Smooth muscle cell (in vitro differentiated cells): ENCODE results near the gene DOC2B. TPM values are rescaled to one million over a fixed set of nuclear protein-coding genes. Genes with fewer than 3 reads are reported as not detected.

Experiments used
- DNase-seq: peaks from one replicate; lab custom pipeline; 2025; ENCODE audit not compliant: unreplicated experiment; lab: John Stamatoyannopoulos, UW
- H2AFZ ChIP-seq: fragments of 200-600 bp; sonication (generic); 2 replicates; pipeline ENCODE4 v1.6.0; 2016; ENCODE audit warnings: antibody characterized with exemption, low read depth, mild to moderate bottlenecking
- H3F3A ChIP-seq: fragments of 200-600 bp; sonication (generic); 2 replicates; pipeline ENCODE4 v1.6.0; 2017; ENCODE audit warnings: antibody characterized with exemption, low read depth
- H3K27ac ChIP-seq: fragments of 200-600 bp; sonication (generic); 2 replicates; pipeline ENCODE4 v1.5.1; 2016; ENCODE audit warnings: low read depth, mild to moderate bottlenecking
- H3K27me3 ChIP-seq: fragments of 200-600 bp; sonication (generic); 2 replicates; pipeline ENCODE4 v1.6.1; 2016; ENCODE audit warnings: low read depth, mild to moderate bottlenecking
- H3K36me3 ChIP-seq: fragments of 200-600 bp; sonication (generic); 2 replicates; pipeline ENCODE4 v1.5.1; 2016; ENCODE audit warnings: low read depth
- H3K4me1 ChIP-seq: fragments of 200-600 bp; sonication (generic); 2 replicates; pipeline ENCODE4 v1.5.1; 2016; ENCODE audit warnings: low read depth
- H3K4me2 ChIP-seq: fragments of 200-600 bp; sonication (generic); 2 replicates; pipeline ENCODE4 v1.6.0; 2016; ENCODE audit warnings: mild to moderate bottlenecking
- H3K4me3 ChIP-seq: fragments of 200-600 bp; sonication (generic); 2 replicates; pipeline ENCODE4 v1.5.1; 2016; ENCODE audit warnings: mild to moderate bottlenecking
- H3K79me2 ChIP-seq: fragments of 200-600 bp; sonication (generic); 2 replicates; pipeline ENCODE4 v1.6.0; 2016; ENCODE audit warnings: low read depth, mild to moderate bottlenecking
- H3K9ac ChIP-seq: fragments of 200-600 bp; sonication (generic); 2 replicates; pipeline ENCODE4 v1.6.0; 2016; ENCODE audit warnings: low read depth
- H3K9me3 ChIP-seq: fragments of 200-600 bp; sonication (generic); replicated peaks from 2 replicates; pipeline ENCODE4 v1.5.1; 2016; ENCODE audit warnings: low read depth
- H4K20me1 ChIP-seq: fragments of 200-600 bp; sonication (generic); 2 replicates; pipeline ENCODE4 v1.6.0; 2016; ENCODE audit warnings: low read depth
- WGBS: methylation state at CpG from one replicate; pipeline ENCODE4 v1.1.7; 2016; ENCODE audit warnings: low lambda C conversion rate; 5-methylcytosine and 5-hydroxymethylcytosine counted together
- polyA plus RNA-seq: library from polyadenylated mRNA; unstranded; fragments of >200 nt; fragmentation: Nextera tagmentation; extraction: Ambion mirVana; gene quantifications from 2 replicates; pipeline ENCODE4 v1.2.1, GENCODE V29; 2016
- total RNA-seq: library from RNA; depleted of rRNA; stranded (reverse); fragments of >200 nt; gene quantifications from 2 replicates; pipeline ENCODE4 v1.2.3, GENCODE V29; 2014
- TF ChIP-seq, protein P1 (sequence below): fragments of 200-600 bp; sonication (generic); IDR thresholded peaks from 2 replicates; pipeline ENCODE4 v1.5.1; 2017; ENCODE audit warnings: borderline replicate concordance, mild to moderate bottlenecking, antibody characterized with exemption; ENCODE audit not compliant: insufficient read depth, poor library complexity, severe bottlenecking

The DOC2B gene
- total and polyA plus RNA-seq, 2 experiments from 2014 or later, result 0.24 to 0.27 TPM

DNA sequence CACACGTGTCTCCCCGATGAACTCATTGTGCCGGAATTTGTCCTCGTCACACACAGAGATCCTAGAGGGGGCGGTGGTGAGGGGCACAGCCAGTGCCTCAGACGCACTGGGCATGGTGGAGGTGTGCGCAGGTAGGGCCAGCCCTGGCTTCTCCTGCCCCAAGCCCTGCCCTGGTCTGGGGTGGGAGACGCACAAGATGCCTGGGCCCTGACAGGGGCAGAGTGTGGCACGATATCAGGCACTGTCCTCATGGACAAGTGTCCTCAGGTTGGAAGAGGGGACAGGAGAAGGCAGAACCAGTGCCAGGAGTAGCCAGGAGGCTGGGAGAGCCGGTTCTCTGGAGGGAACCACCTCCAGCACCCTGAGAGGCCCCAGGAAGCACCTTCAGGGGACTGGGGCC lies 20.0 kb downstream of the DOC2B start:
- Histone ChIP-seq H3K36me3 (no peaks in the 10 kb centered on the region), H3K9ac (no peak overlapping the region), H3K79me2 (no peaks in the 10 kb centered on the region), H3K9me3 (no peaks in the 10 kb centered on the region), H4K20me1 (no peaks in the 10 kb centered on the region), H2AFZ (no peak overlapping the region), H3F3A (no peaks in the 10 kb centered on the region), H3K27ac (no peak overlapping the region), H3K27me3 (no peaks in the 10 kb centered on the region), H3K4me1 (no peaks in the 10 kb centered on the region), H3K4me3 (no peak overlapping the region), H3K4me2 (no peak overlapping the region)
- WGBS, result 90% methylated on average over 10 of the region's 10 CpGs
- DNase-seq, result no peak
- TF ChIP-seq, protein P1, sequence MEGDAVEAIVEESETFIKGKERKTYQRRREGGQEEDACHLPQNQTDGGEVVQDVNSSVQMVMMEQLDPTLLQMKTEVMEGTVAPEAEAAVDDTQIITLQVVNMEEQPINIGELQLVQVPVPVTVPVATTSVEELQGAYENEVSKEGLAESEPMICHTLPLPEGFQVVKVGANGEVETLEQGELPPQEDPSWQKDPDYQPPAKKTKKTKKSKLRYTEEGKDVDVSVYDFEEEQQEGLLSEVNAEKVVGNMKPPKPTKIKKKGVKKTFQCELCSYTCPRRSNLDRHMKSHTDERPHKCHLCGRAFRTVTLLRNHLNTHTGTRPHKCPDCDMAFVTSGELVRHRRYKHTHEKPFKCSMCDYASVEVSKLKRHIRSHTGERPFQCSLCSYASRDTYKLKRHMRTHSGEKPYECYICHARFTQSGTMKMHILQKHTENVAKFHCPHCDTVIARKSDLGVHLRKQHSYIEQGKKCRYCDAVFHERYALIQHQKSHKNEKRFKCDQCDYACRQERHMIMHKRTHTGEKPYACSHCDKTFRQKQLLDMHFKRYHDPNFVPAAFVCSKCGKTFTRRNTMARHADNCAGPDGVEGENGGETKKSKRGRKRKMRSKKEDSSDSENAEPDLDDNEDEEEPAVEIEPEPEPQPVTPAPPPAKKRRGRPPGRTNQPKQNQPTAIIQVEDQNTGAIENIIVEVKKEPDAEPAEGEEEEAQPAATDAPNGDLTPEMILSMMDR, result no peak

DNA sequence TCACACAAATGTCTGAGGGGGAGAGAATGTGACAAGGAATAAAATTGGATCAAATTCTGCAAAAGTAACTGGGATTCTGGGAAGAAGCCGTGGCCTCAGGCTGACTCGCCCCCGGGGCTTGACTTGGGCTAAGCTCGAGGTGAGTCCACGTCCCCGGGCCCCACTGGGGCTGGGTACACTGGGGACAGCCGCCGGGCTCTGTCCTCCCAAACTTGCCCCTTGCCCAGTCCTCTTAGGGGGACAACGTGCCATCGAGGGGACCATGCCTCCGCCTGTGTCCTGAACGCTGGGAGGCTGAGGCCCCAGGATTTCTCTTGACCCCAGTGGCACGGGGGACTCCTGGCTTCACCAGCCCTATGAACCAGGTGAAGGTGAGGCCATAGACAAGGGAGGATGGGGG lies 21.1 kb downstream of the DOC2B start:
- H3K27ac ChIP-seq, result no peak overlapping the region
- no peaks in the 10 kb centered on the region for H3K4me1 ChIP-seq
- H2AFZ ChIP-seq, result no peak overlapping the region
- TF ChIP-seq, protein P1, result no peak
- H4K20me1 ChIP-seq, result no peaks in the 10 kb centered on the region
- H3K27me3 ChIP-seq, result no peaks in the 10 kb centered on the region
- DNase-seq, result no peak
- H3K9me3 ChIP-seq, result no peaks in the 10 kb centered on the region
- H3K4me2 ChIP-seq, result no peak overlapping the region
- no peaks in the 10 kb centered on the region for H3F3A ChIP-seq
- 94% methylated on average over 13 of the region's 13 CpGs for WGBS
- no peaks in the 10 kb centered on the region for H3K79me2 ChIP-seq
- no peaks in the 10 kb centered on the region for H3K36me3 ChIP-seq
- H3K9ac ChIP-seq, result no peak overlapping the region
- no peak overlapping the region for H3K4me3 ChIP-seq

DNA sequence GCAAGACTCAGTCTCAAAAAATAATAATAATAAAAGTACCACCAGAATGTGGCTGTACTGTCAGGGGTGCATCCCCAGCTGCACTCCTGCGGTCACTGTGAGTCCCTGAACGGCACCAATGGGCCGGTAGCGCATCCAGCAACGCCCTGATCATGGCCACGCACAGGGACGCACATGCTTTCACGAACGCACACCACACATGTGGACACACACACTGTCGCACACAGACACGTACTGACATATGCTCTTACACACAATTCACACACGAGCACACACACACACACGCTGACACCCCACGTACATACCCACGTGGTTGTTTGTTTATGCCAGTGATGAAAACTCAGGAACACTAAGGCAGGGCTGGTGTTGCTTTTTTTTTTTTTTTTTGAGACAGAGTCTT lies 21.8 kb downstream of the DOC2B start:
- WGBS, result 95% methylated on average over 15 of the region's 15 CpGs
- Histone ChIP-seq H3K27ac (no peak overlapping the region), H3K4me2 (no peak overlapping the region), H3K4me1 (no peaks in the 10 kb centered on the region), H3K36me3 (no peaks in the 10 kb centered on the region), H3K4me3 (no peak overlapping the region), H4K20me1 (no peaks in the 10 kb centered on the region), H3K9me3 (no peaks in the 10 kb centered on the region), H2AFZ (no peak overlapping the region), H3K79me2 (no peaks in the 10 kb centered on the region), H3F3A (no peaks in the 10 kb centered on the region), H3K27me3 (no peaks in the 10 kb centered on the region), H3K9ac (no peak overlapping the region)
- TF ChIP-seq, protein P1, result no peak
- DNase-seq, result no peak

DNA sequence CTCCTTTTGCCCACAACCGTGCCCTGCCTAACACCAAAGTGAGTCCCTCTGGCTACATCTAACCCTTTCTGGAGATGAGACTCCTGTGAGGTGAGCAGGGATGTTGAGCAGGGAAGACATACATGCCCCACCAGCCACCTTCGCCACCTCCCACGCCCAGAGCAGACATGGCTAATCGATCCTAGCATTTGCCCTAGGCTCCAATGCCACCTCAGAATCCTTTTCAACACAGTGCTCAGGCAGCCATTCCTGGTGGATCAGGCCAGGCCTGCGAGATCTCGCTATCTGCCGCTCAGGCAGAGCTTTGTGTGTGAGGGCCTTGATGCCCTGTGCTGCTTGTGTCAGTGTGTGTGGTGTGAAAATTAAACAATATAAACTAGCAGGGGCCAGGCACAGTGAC lies 23.1 kb downstream of the DOC2B start:
- DNase-seq, result no peak
- no peak overlapping the region for H3K4me2 ChIP-seq
- H3K4me3 ChIP-seq, result no peak overlapping the region
- WGBS, result 93% methylated on average over 7 of the region's 7 CpGs
- TF ChIP-seq, protein P1, result no peak
- H3K9ac ChIP-seq, result no peak overlapping the region
- H3K27ac ChIP-seq, result no peak overlapping the region
- H4K20me1 ChIP-seq, result no peaks in the 10 kb centered on the region
- no peaks in the 10 kb centered on the region for H3K27me3 ChIP-seq
- H2AFZ ChIP-seq, result no peak overlapping the region
- no peaks in the 10 kb centered on the region for H3F3A ChIP-seq
- no peaks in the 10 kb centered on the region for H3K79me2 ChIP-seq
- H3K9me3 ChIP-seq, result no peaks in the 10 kb centered on the region
- no peaks in the 10 kb centered on the region for H3K36me3 ChIP-seq
- no peaks in the 10 kb centered on the region for H3K4me1 ChIP-seq
